ENCODE data around the gene GBF1. TPM values are rescaled to one million over a fixed set of nuclear protein-coding genes. Genes with fewer than 3 reads are reported as not detected.

The GBF1 gene
- total RNA-seq, 1 donor from 2014 or later: 8.7 TPM

- H3K4me3 ChIP-seq (ENCODE audit: low read depth, low read length): no peak overlapping the region
Observed at GRCh38 chr10:102379383-102379782, 134.1 kb downstream of the GBF1 start.

GRCh38 chr10:102381983-102382382, 136.7 kb downstream of the GBF1 start:
- H3K27me3 ChIP-seq (ENCODE audit: control insufficient read depth, insufficient read depth, low read length): no peaks in the 10 kb centered on the region
- FAIRE-seq (no peak), DNase-seq (ENCODE audit: low read depth) (no peak)
- TF ChIP-seq CTCF (IDR thresholded peaks at IDR 0.05; ENCODE audit: insufficient read depth, low read length, severe bottlenecking): no peak
- H3K4me3 ChIP-seq (ENCODE audit: low read depth, low read length): no peak overlapping the region
- peaks cover 29% of the 10 kb centered on the region for H3K36me3 ChIP-seq (ENCODE audit: control insufficient read depth, insufficient read depth, low read length)

More at GRCh38 chr10:102379383-102379782, 134.1 kb downstream of the GBF1 start:
- TF ChIP-seq CTCF (IDR thresholded peaks at IDR 0.05; ENCODE audit: insufficient read depth, low read length, severe bottlenecking): no peak
- FAIRE-seq (no peak), DNase-seq (ENCODE audit: low read depth) (no peak)
- Histone ChIP-seq H3K36me3 (ENCODE audit: control insufficient read depth, insufficient read depth, low read length) (peaks cover 35% of the 10 kb centered on the region), H3K27me3 (ENCODE audit: control insufficient read depth, insufficient read depth, low read length) (no peaks in the 10 kb centered on the region)

GRCh38 chr10:102382871-102383270, 137.5 kb downstream of the GBF1 start:
- peak; percentile 62 for FAIRE-seq
- no peak overlapping the region for H3K4me3 ChIP-seq (ENCODE audit: low read depth, low read length)
- TF ChIP-seq CTCF (IDR thresholded peaks at IDR 0.05; ENCODE audit: insufficient read depth, low read length, severe bottlenecking): no peak
- H3K36me3 ChIP-seq (ENCODE audit: control insufficient read depth, insufficient read depth, low read length): peaks cover 29% of the 10 kb centered on the region
- H3K27me3 ChIP-seq (ENCODE audit: control insufficient read depth, insufficient read depth, low read length): no peaks in the 10 kb centered on the region
- no peak for DNase-seq (ENCODE audit: low read depth)

GRCh38 chr10:102384053-102384452, 138.7 kb downstream of the GBF1 start:
- FAIRE-seq: no peak
- Histone ChIP-seq H3K27me3 (ENCODE audit: control insufficient read depth, insufficient read depth, low read length) (no peaks in the 10 kb centered on the region), H3K4me3 (ENCODE audit: low read depth, low read length) (no peak overlapping the region), H3K36me3 (ENCODE audit: control insufficient read depth, insufficient read depth, low read length) (peaks cover 28% of the 10 kb centered on the region)
- TF ChIP-seq CTCF (IDR thresholded peaks at IDR 0.05; ENCODE audit: insufficient read depth, low read length, severe bottlenecking): peak; percentile 10
- DNase-seq (ENCODE audit: low read depth): no peak

- H3K27me3 ChIP-seq (ENCODE audit: control insufficient read depth, insufficient read depth, low read length): no peaks in the 10 kb centered on the region
- no peak for FAIRE-seq
- no peak for TF ChIP-seq CTCF (IDR thresholded peaks at IDR 0.05; ENCODE audit: insufficient read depth, low read length, severe bottlenecking)
- DNase-seq (ENCODE audit: low read depth): no peak
- no peak overlapping the region for H3K4me3 ChIP-seq (ENCODE audit: low read depth, low read length)
- H3K36me3 ChIP-seq (ENCODE audit: control insufficient read depth, insufficient read depth, low read length): peaks cover 21% of the 10 kb centered on the region
Observed at GRCh38 chr10:102384606-102385429, 139.5 kb downstream of the GBF1 start.

All from bronchial epithelial cell (primary cell).